GM12872 (cell line): Measurements from ENCODE around the gene NLRP2B.

Source experiments
- TF ChIP-seq, protein P1 (sequence below): IDR thresholded peaks from 3 replicates; pipeline ENCODE4 v1.5.1; 2011; ENCODE audit warnings: low read depth, mild to moderate bottlenecking, low read length, moderate library complexity; ENCODE audit not compliant: insufficient read depth

Gene NLRP2B

GRCh38 chrX:57667010-57667409, 13.1 kb downstream of the NLRP2B start:
- TF ChIP-seq, protein P1, sequence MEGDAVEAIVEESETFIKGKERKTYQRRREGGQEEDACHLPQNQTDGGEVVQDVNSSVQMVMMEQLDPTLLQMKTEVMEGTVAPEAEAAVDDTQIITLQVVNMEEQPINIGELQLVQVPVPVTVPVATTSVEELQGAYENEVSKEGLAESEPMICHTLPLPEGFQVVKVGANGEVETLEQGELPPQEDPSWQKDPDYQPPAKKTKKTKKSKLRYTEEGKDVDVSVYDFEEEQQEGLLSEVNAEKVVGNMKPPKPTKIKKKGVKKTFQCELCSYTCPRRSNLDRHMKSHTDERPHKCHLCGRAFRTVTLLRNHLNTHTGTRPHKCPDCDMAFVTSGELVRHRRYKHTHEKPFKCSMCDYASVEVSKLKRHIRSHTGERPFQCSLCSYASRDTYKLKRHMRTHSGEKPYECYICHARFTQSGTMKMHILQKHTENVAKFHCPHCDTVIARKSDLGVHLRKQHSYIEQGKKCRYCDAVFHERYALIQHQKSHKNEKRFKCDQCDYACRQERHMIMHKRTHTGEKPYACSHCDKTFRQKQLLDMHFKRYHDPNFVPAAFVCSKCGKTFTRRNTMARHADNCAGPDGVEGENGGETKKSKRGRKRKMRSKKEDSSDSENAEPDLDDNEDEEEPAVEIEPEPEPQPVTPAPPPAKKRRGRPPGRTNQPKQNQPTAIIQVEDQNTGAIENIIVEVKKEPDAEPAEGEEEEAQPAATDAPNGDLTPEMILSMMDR: no peak

- TF ChIP-seq, protein P1: no peak
These were observed 25.0 kb downstream of the NLRP2B start for GRCh38 chrX:57655065-57655464.

DNA sequence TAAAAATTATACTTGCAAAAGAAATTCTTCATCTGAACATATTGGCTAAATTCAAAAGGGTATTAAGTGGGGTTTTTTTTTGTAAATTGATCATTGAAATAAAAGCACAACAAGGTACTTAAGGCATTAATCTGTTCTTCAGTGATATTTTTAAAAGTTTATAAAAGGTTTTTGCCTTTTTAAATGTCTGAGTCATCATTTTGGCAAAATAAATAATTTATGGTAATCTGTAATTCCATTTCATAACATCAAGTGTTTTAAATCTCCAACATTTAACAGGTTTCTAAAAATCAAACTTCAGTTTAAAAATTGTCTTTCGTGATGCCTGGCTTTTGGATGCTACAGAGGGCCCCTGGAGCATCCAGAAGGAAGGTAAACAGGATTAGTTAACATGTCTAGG, 27.4 kb downstream of the NLRP2B start:
- TF ChIP-seq, protein P1: no peak

- TF ChIP-seq, protein P1: no peak
These were observed 28.7 kb downstream of the NLRP2B start for GRCh38 chrX:57651169-57651919.

DNA sequence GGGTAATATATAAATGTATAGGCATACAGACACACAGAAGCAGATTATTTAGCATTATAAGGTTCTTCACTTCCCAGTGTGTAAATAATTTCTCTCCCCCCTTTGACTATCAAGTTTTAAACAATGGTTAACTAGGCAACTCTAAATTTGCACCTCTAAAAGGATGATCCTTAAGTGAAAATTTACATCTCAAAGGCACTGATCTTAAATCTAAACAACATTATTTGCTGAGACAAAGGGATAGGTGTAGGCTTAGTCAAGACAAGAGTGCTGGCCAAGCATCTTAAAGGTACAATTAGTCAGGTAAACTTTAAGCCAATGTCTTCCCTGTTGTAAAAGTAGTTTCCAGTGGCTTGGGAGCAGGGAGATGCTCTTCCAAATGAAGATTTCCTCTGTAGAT, 33.0 kb downstream of the NLRP2B start:
- TF ChIP-seq, protein P1: no peak

DNA sequence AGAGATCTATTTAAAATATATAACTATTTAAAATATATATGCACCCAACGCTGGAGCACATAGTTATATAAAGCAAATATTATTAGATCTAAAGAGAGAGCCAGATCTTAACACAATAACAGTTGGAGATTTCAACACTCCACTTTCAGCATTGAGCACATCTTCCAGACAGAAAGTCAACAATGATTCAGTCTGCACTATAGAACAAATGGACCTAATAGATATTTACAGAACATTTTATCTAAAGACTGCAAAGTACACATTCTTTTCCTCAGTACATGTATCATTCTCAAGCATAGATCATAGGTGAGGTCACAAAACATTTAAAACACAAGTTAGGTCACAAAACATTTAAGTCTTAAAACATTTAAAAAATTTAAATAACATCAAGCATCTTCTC, 36.4 kb downstream of the NLRP2B start:
- TF ChIP-seq, protein P1: no peak

- TF ChIP-seq, protein P1: no peak
These were observed 38.7 kb downstream of the NLRP2B start for GRCh38 chrX:57641338-57641737.
